ENCODE measurements around the gene APOL2. TPM values are rescaled to one million over a fixed set of nuclear protein-coding genes. Genes with fewer than 3 reads are reported as not detected.
"Not testable (repeated sequence)": the region's sequence is repeated elsewhere in the genome, so short reads cannot be mapped to it uniquely, and the experiment has no call there.

The APOL2 gene
- total and polyA plus RNA-seq, 9 donors, result 13.6 to 38.1 (median 28.2) TPM

GRCh38 chr22:36208162-36208765, 31.1 kb downstream of the APOL2 start:
- WGBS, 3 donors, result 0 to 5% (median 2%) methylated on average over 1 of the region's 1 CpG
- no peak for TF ChIP-seq POLR2A (IDR thresholded peaks at IDR 0.05)
- TF ChIP-seq EP300 (IDR thresholded peaks at IDR 0.05), result no peak
- TF ChIP-seq CTCF (IDR thresholded peaks at IDR 0.05), result no peak
- intact Hi-C loops (cut with DNase I), result no loop called here
- Histone ChIP-seq H3K9me3 (no peaks in the 10 kb centered on the region), H3K27me3 (no peaks in the 10 kb centered on the region), H3K4me1 (ENCODE audit: insufficient read depth) (peaks cover 1% of the 10 kb centered on the region), H3K4me3 (no peak overlapping the region), H3K36me3 (no peaks in the 10 kb centered on the region), H3K27ac (no peak overlapping the region)
- DNase-seq, result no peak

DNA sequence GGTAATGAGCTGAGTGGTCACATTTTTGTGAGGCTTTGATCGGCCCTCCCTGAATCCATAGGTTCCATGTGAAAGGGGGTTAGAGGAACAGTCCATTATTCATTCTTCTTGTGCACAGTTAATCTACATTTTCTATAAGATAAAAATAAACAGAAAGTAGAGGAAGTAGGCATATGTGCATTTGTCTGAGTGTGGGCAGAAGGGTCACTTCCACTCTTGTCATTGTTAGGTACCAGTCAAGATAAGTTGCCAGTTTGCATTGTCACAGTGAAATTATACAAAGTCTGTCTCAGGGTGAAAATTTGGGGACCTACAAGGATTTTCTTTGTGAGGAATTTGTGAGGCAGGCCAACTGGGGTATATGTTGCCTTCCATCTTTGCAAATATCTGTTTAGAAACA, 33.1 kb downstream of the APOL2 start:
- H3K9me3 ChIP-seq, result no peaks in the 10 kb centered on the region
- H3K4me1 ChIP-seq (ENCODE audit: insufficient read depth), result peaks cover 9% of the 10 kb centered on the region
- WGBS, 3 donors, result 90 to 94% (median 93%) methylated on average over 1 of the region's 1 CpG
- no peak for TF ChIP-seq POLR2A (IDR thresholded peaks at IDR 0.05)
- no peak overlapping the region for H3K4me3 ChIP-seq
- intact Hi-C loops (cut with DNase I), result no loop called here
- H3K36me3 ChIP-seq, result no peaks in the 10 kb centered on the region
- no peak overlapping the region for H3K27ac ChIP-seq
- DNase-seq, result no peak
- no peaks in the 10 kb centered on the region for H3K27me3 ChIP-seq

- 74 to 95% (median 77%) methylated on average over 4 to 5 of the region's 5 CpGs for WGBS, 3 donors
- DNase-seq; H3K4me3 ChIP-seq; H3K27me3 ChIP-seq; H3K4me1 ChIP-seq (ENCODE audit: insufficient read depth); H3K9me3 ChIP-seq; intact Hi-C loops (cut with DNase I); H3K27ac ChIP-seq; H3K36me3 ChIP-seq: not testable (repeated sequence)
Observed at GRCh38 chr22:36205573-36205972, 33.8 kb downstream of the APOL2 start.

GRCh38 chr22:36204632-36205015, 34.7 kb downstream of the APOL2 start:
- WGBS, 3 donors, result 69 to 85% (median 77%) methylated on average over 6 of the region's 6 CpGs
- Histone ChIP-seq H3K9me3 (no peaks in the 10 kb centered on the region), H3K4me1 (ENCODE audit: insufficient read depth) (peaks cover 8% of the 10 kb centered on the region), H3K4me3 (no peak overlapping the region), H3K27me3 (no peaks in the 10 kb centered on the region), H3K36me3 (no peaks in the 10 kb centered on the region), H3K27ac (no peak overlapping the region)
- intact Hi-C loops (cut with DNase I), result no loop called here
- no peak for TF ChIP-seq CTCF (IDR thresholded peaks at IDR 0.05)
- no peak for TF ChIP-seq POLR2A (IDR thresholded peaks at IDR 0.05)
- no peak for TF ChIP-seq EP300 (IDR thresholded peaks at IDR 0.05)
- no peak for DNase-seq

GRCh38 chr22:36204001-36204631, 35.2 kb downstream of the APOL2 start:
- no peaks in the 10 kb centered on the region for H3K27me3 ChIP-seq
- intact Hi-C loops (cut with DNase I), result no loop called here
- no peak overlapping the region for H3K27ac ChIP-seq
- no peak for TF ChIP-seq CTCF (IDR thresholded peaks at IDR 0.05)
- TF ChIP-seq EP300 (IDR thresholded peaks at IDR 0.05), result no peak
- no peak for TF ChIP-seq POLR2A (IDR thresholded peaks at IDR 0.05)
- no peak for DNase-seq
- H3K36me3 ChIP-seq, result no peaks in the 10 kb centered on the region
- WGBS, 3 donors, result 73 to 87% (median 77%) methylated on average over 8 of the region's 8 CpGs
- peaks cover 8% of the 10 kb centered on the region for H3K4me1 ChIP-seq (ENCODE audit: insufficient read depth)
- no peak overlapping the region for H3K4me3 ChIP-seq
- H3K9me3 ChIP-seq, result no peaks in the 10 kb centered on the region

DNA sequence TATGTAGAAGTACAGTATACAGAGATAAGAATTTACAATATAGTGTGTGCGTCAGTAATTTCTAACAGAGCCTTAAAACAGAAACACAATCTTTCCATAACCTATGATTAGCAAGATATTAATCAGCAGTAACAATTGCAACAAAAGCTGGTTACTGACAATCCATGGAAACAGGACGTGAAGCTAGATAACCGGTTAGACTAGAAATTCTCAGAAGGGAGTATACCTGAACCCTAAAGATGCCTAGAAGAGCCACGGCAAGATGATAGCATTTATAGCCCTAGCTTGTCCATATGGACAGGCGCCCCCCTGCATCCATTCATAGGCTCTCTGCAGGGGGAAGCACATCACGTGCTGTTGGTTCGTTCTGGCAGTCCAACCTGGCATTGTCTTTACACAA, 35.9 kb downstream of the APOL2 start:
- H3K36me3 ChIP-seq; H3K27ac ChIP-seq; intact Hi-C loops (cut with DNase I); DNase-seq; H3K4me3 ChIP-seq; H3K27me3 ChIP-seq; H3K9me3 ChIP-seq: not testable (repeated sequence)
- 88 to 93% (median 90%) methylated on average over 7 of the region's 7 CpGs for WGBS, 3 donors
- H3K4me1 ChIP-seq (ENCODE audit: insufficient read depth), result peaks cover 12% of the 10 kb centered on the region

DNA sequence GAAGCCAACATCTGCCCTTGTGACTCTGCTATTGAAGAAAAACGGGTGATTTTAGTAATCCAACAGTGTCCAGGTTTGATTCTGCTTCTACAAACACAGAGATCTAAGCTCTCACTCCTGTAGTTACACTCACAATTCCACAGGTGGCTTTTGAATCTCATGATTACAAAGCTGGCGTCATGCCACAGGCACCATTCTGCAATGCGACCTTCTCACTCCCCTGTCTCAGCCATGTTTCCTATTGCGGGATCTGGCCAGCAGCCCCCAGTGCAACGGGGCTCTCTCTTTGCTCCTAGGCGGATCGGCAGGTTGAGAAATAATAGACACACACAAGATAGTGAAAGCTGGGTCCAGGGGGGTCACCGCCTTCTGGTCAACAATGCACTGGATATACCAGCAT, 36.4 kb downstream of the APOL2 start:
- H3K27ac ChIP-seq; H3K27me3 ChIP-seq; H3K36me3 ChIP-seq; H3K4me3 ChIP-seq; H3K9me3 ChIP-seq; intact Hi-C loops (cut with DNase I); DNase-seq: not testable (repeated sequence)
- H3K4me1 ChIP-seq (ENCODE audit: insufficient read depth), result peaks cover 15% of the 10 kb centered on the region
- 55 to 60% (median 57%) methylated on average over 8 of the region's 8 CpGs for WGBS, 3 donors

All from ovary (tissue), 9 donors.